Natural killer cell (primary cell): Measurements from ENCODE around the gene CTDSP2. TPM values are rescaled to one million over a fixed set of nuclear protein-coding genes. Genes with fewer than 3 reads are reported as not detected.

Source experiments
- ATAC-seq, 3 donors: fragments of 150-1000 bp in 2 of 3; fragments of 200-7000 bp in 1 of 3; cut with Tn5 transposase; 1 replicate in 1 of 3; 2 replicates in 2 of 3; pipeline ENCODE4 v1.10.0; 2021; ENCODE audit warnings: mild to moderate bottlenecking in 2 of 3, moderate library complexity in 2 of 3
- DNase-seq, 2 donors: peaks; one replicate each; pipeline versions ENCODE4 v3.0.0 to v3.0.0-alpha.2; 2013 to 2021; ENCODE audit warnings: mixed read lengths in 1 of 2
- H3K27ac ChIP-seq: one replicate; pipeline ENCODE4 v1.5.1; 2013; ENCODE audit warnings: mild to moderate bottlenecking, low read length
- H3K27me3 ChIP-seq: one replicate; pipeline ENCODE4 v1.6.1; 2013; ENCODE audit warnings: low read length; ENCODE audit not compliant: control insufficient read depth, insufficient read depth
- H3K36me3 ChIP-seq: one replicate; pipeline ENCODE4 v1.6.1; 2013; ENCODE audit warnings: low read length; ENCODE audit not compliant: control insufficient read depth, insufficient read depth
- H3K4me1 ChIP-seq: one replicate; pipeline ENCODE4 v1.6.1; 2013; ENCODE audit warnings: low read length; ENCODE audit not compliant: control insufficient read depth, insufficient read depth
- H3K4me3 ChIP-seq: one replicate; pipeline ENCODE4 v1.5.1; 2013; ENCODE audit warnings: low read length
- H3K9me3 ChIP-seq: one replicate; pipeline ENCODE4 v1.6.1; 2013; ENCODE audit warnings: low read length; ENCODE audit not compliant: control insufficient read depth, insufficient read depth
- H3K27ac Mint-ChIP-seq, 2 donors: one replicate each; pipeline ENCODE4 v1.8.0; 2022; ENCODE audit warnings: mild to moderate bottlenecking in 2 of 2, mixed read lengths in 2 of 2, moderate library complexity in 1 of 2
- H3K27me3 Mint-ChIP-seq, 2 donors: one replicate each; pipeline ENCODE4 v1.8.0; 2022; ENCODE audit warnings: low read depth in 2 of 2, mixed read lengths in 2 of 2
- H3K36me3 Mint-ChIP-seq: one replicate; pipeline ENCODE4 v1.8.0; 2022; ENCODE audit warnings: mixed read lengths
- H3K4me1 Mint-ChIP-seq, 2 donors: one replicate each; pipeline ENCODE4 v1.8.0; 2022; ENCODE audit warnings: mixed read lengths in 2 of 2
- H3K4me3 Mint-ChIP-seq: one replicate; pipeline ENCODE4 v1.8.0; 2022; ENCODE audit warnings: mild to moderate bottlenecking, moderate library complexity, mixed read lengths
- H3K9me3 Mint-ChIP-seq, 2 donors: one replicate each; pipeline ENCODE4 v1.8.0; 2022; ENCODE audit warnings: mixed read lengths in 2 of 2
- WGBS: methylation state at CpG from one replicate; pipeline ENCODE4 v1.1.7; 2013; ENCODE audit warnings: missing lambda C conversion rate; ENCODE audit not compliant: insufficient coverage; 5-methylcytosine and 5-hydroxymethylcytosine counted together
- intact Hi-C: fragments of 100-400 bp; cut with micrococcal nuclease; formaldehyde crosslinking; loops from one replicate; pipeline ENCODE4 v1.14.2; 2022
- total RNA-seq, 4 donors: library from RNA; stranded (reverse); fragments of 120-200 nt in 1 of 4; gene quantifications; one replicate each; pipeline versions ENCODE4 v1.2.3 to v1.2.4, GENCODE V29; 2013 to 2022
- TF ChIP-seq, protein P1 (sequence below): fragments of 200-600 bp; IDR thresholded peaks from one replicate; pipeline ENCODE4 v1.8.0; 2022; ENCODE audit warnings: antibody characterized with exemption

The CTDSP2 gene
- total RNA-seq, 3 donors from 2014 or later (not counting 1 experiment from before 2014, with no cell fraction given) = 93.8 to 135 (median 123) TPM

DNA sequence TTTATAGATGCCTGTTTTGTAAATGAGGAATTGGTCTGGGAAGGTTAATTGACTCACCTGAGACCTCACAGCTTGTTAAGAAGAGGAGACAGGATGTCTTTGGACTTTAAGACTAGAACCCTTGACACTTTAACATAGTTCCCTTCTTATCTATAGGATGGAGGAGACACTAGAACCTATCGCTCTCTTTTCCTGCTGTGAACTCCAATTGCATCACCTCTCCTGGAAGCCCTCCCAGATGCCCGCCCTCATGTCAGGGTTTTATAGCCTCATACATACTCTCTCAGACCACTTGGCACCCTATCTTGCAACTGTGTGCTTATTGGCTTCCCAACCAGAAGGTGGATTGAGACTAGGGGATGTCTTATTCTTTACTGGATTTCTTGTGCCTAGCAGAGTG, 2.5 kb upstream of the CTDSP2 start:
- no peak overlapping the region for H3K27ac ChIP-seq
- H3K36me3 Mint-ChIP-seq = no peaks in the 10 kb centered on the region
- peaks cover 11% of the 10 kb centered on the region for H3K27me3 ChIP-seq
- TF ChIP-seq, protein P1, sequence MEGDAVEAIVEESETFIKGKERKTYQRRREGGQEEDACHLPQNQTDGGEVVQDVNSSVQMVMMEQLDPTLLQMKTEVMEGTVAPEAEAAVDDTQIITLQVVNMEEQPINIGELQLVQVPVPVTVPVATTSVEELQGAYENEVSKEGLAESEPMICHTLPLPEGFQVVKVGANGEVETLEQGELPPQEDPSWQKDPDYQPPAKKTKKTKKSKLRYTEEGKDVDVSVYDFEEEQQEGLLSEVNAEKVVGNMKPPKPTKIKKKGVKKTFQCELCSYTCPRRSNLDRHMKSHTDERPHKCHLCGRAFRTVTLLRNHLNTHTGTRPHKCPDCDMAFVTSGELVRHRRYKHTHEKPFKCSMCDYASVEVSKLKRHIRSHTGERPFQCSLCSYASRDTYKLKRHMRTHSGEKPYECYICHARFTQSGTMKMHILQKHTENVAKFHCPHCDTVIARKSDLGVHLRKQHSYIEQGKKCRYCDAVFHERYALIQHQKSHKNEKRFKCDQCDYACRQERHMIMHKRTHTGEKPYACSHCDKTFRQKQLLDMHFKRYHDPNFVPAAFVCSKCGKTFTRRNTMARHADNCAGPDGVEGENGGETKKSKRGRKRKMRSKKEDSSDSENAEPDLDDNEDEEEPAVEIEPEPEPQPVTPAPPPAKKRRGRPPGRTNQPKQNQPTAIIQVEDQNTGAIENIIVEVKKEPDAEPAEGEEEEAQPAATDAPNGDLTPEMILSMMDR = no peak
- H3K4me3 ChIP-seq = no peak overlapping the region
- intact Hi-C loops = loop anchor here (5.0 kb wide), 1 partner anchor 67 kb away; the partner anchor contains the start of gene TSFM
- no peaks in the 10 kb centered on the region for H3K9me3 ChIP-seq
- 92% methylated on average over 2 of the region's 2 CpGs for WGBS
- peaks cover 27 to 28% of the 10 kb centered on the region in 2 donors for H3K27me3 Mint-ChIP-seq
- H3K4me1 Mint-ChIP-seq = peaks cover 7 to 35% of the 10 kb centered on the region in 2 donors
- no peaks in the 10 kb centered on the region for H3K36me3 ChIP-seq
- no peaks in the 10 kb centered on the region for H3K9me3 Mint-ChIP-seq
- DNase-seq (no peak), ATAC-seq (no peak)
- H3K27ac Mint-ChIP-seq = no peak overlapping the region
- peak overlapping the region; percentile 49 for H3K4me3 Mint-ChIP-seq
- H3K4me1 ChIP-seq = peaks cover 28% of the 10 kb centered on the region

GRCh38 chr12:57848208-57848607, 1.7 kb upstream of the CTDSP2 start:
- Histone ChIP-seq H3K9me3 (no peaks in the 10 kb centered on the region), H3K36me3 (no peaks in the 10 kb centered on the region), H3K27ac (no peak overlapping the region), H3K4me3 (no peak overlapping the region), H3K4me1 (peaks cover 33% of the 10 kb centered on the region), H3K27me3 (peaks cover 9% of the 10 kb centered on the region)
- intact Hi-C loops = loop anchor here (5.0 kb wide), 1 partner anchor 66 kb away; the partner anchor contains the start of gene TSFM
- Mint-ChIP-seq H3K36me3 (no peaks in the 10 kb centered on the region), H3K9me3 (no peaks in the 10 kb centered on the region), H3K4me1 (peaks cover 15 to 43% of the 10 kb centered on the region in 2 donors), H3K4me3 (peak overlapping the region; percentile 70), H3K27me3 (peaks cover 18 to 20% of the 10 kb centered on the region in 2 donors), H3K27ac (peak overlapping the region; percentile 50 to 51)
- 89% methylated on average over 1 of the region's 3 CpGs for WGBS
- DNase-seq (no peak), ATAC-seq (no peak)
- TF ChIP-seq, protein P1 = no peak

DNA sequence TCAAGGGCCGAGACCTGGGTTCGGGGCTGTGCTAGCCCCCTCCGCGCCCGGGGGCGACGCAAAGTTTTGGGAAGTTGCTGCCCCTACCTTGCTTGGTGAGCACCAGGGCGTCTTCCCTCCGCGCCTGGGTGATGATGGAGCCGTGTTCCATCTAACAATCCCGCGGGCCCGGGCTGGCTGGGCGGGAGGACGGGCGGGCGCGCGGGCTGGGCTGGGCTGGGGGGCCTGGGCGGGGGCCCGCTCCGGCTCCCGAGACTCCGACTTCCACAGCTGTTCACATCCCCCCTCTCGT, 298 bp downstream of the CTDSP2 start:
- Histone ChIP-seq H3K9me3 (no peaks in the 10 kb centered on the region), H3K4me3 (peak overlapping the region; percentile 99), H3K4me1 (peaks cover 37% of the 10 kb centered on the region), H3K36me3 (no peaks in the 10 kb centered on the region), H3K27ac (peak overlapping the region; percentile 81), H3K27me3 (no peaks in the 10 kb centered on the region)
- ATAC-seq (peak; percentile 10 to 15 (median 12)), DNase-seq (peak in 1 of 2 donors; percentile 56)
- no peaks in the 10 kb centered on the region for H3K9me3 Mint-ChIP-seq
- H3K4me3 Mint-ChIP-seq = peak overlapping the region; percentile 86
- H3K4me1 Mint-ChIP-seq = peaks cover 35 to 48% of the 10 kb centered on the region in 2 donors
- WGBS = under 1% methylated on average over 26 of the region's 26 CpGs
- intact Hi-C loops = loop anchor here (5.0 kb wide), 1 partner anchor 64 kb away; the partner anchor contains the start of gene TSFM
- H3K27me3 Mint-ChIP-seq = peaks cover 4% of the 10 kb centered on the region in 2 donors
- no peaks in the 10 kb centered on the region for H3K36me3 Mint-ChIP-seq
- H3K27ac Mint-ChIP-seq = peak overlapping the region in 1 of 2 donors; percentile 95
- TF ChIP-seq, protein P1 = no peak
